GM12875 (cell line): ENCODE results near the gene SGCD.

Experiments
- H3K4me3 ChIP-seq: one replicate; pipeline ENCODE4 v1.5.1; 2011; ENCODE audit warnings: low read depth, low read length, control low read depth
- CTCF ChIP-seq: IDR thresholded peaks from 2 replicates; pipeline ENCODE4 v1.5.1; 2011; ENCODE audit warnings: low read depth, mild to moderate bottlenecking, control low read depth, inconsistent platforms, low read length, moderate library complexity, borderline replicate concordance; ENCODE audit not compliant: insufficient read depth

SGCD gene

GRCh38 chr5:156359476-156359875, 32.5 kb downstream of the SGCD start:
- H3K4me3 ChIP-seq, result no peak overlapping the region
- no peak for TF ChIP-seq CTCF

- H3K4me3 ChIP-seq, result no peak overlapping the region
These were observed 34.6 kb downstream of the SGCD start for GRCh38 chr5:156361436-156362109.

GRCh38 chr5:156363861-156364260, 36.9 kb downstream of the SGCD start:
- TF ChIP-seq CTCF, result no peak
- H3K4me3 ChIP-seq, result no peak overlapping the region

More at GRCh38 chr5:156361436-156362109, 34.6 kb downstream of the SGCD start:
- no peak for TF ChIP-seq CTCF

- no peak overlapping the region for H3K4me3 ChIP-seq
- TF ChIP-seq CTCF, result no peak
These were observed 39.6 kb downstream of the SGCD start for GRCh38 chr5:156366521-156366920.

- no peak overlapping the region for H3K4me3 ChIP-seq
- no peak for TF ChIP-seq CTCF
These were observed 40.6 kb downstream of the SGCD start for GRCh38 chr5:156367597-156367996.

- no peak overlapping the region for H3K4me3 ChIP-seq
- TF ChIP-seq CTCF, result no peak
These were observed 49.0 kb downstream of the SGCD start for GRCh38 chr5:156375895-156376495.

- no peak for TF ChIP-seq CTCF
- no peak overlapping the region for H3K4me3 ChIP-seq
These were observed 49.8 kb downstream of the SGCD start for GRCh38 chr5:156376751-156377150.
